Measurements from ENCODE around the gene ERMP1. TPM values are rescaled to one million over a fixed set of nuclear protein-coding genes. Genes with fewer than 3 reads are reported as not detected.
"Not testable (repeated sequence)": the region's sequence is repeated elsewhere in the genome, so short reads cannot be mapped to it uniquely, and the experiment has no call there.

The ERMP1 gene
- total and polyA plus RNA-seq, 2 experiments from 2014 or later = 15.9 to 22.4 TPM

- H3K9me3 ChIP-seq (ENCODE audit: low read depth) = no peaks in the 10 kb centered on the region
- DNase-seq (ENCODE audit: low spot score) = no peak
- H3K4me3 ChIP-seq = no peak overlapping the region
- WGBS (ENCODE audit: low lambda C conversion rate, missing lambda C conversion rate) = 70% methylated on average over 3 of the region's 3 CpGs
- H3K4me2 ChIP-seq = peak overlapping the region; percentile 59
- H3K36me3 ChIP-seq (replicated peaks; ENCODE audit: insufficient read depth, low read depth) = no peaks in the 10 kb centered on the region
- no peaks in the 10 kb centered on the region for H3K9me2 ChIP-seq (replicated peaks; ENCODE audit: insufficient read depth)
- H2AFZ ChIP-seq = no peak overlapping the region
- H3K4me1 ChIP-seq (ENCODE audit: insufficient read depth) = peaks cover 13% of the 10 kb centered on the region
- TF ChIP-seq EZH2 (IDR thresholded peaks at IDR 0.05; ENCODE audit: borderline replicate concordance) (no peak), EZH2phosphoT487 (IDR thresholded peaks at IDR 0.05; ENCODE audit: low read depth, severe bottlenecking, unreplicated experiment) (no peak)
- TF ChIP-seq, protein P1, sequence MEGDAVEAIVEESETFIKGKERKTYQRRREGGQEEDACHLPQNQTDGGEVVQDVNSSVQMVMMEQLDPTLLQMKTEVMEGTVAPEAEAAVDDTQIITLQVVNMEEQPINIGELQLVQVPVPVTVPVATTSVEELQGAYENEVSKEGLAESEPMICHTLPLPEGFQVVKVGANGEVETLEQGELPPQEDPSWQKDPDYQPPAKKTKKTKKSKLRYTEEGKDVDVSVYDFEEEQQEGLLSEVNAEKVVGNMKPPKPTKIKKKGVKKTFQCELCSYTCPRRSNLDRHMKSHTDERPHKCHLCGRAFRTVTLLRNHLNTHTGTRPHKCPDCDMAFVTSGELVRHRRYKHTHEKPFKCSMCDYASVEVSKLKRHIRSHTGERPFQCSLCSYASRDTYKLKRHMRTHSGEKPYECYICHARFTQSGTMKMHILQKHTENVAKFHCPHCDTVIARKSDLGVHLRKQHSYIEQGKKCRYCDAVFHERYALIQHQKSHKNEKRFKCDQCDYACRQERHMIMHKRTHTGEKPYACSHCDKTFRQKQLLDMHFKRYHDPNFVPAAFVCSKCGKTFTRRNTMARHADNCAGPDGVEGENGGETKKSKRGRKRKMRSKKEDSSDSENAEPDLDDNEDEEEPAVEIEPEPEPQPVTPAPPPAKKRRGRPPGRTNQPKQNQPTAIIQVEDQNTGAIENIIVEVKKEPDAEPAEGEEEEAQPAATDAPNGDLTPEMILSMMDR (IDR thresholded peaks at IDR 0.05; ENCODE audit: poor library complexity) = no peak
- no peaks in the 10 kb centered on the region for H3K27me3 ChIP-seq
- H4K20me1 ChIP-seq (ENCODE audit: insufficient read depth, poor library complexity, severe bottlenecking) = no peaks in the 10 kb centered on the region
- peak overlapping the region; percentile 41 for H3K27ac ChIP-seq
- no peaks in the 10 kb centered on the region for H3K79me2 ChIP-seq
Observed at GRCh38 chr9:5801739-5802113, 31.2 kb downstream of the ERMP1 start.

DNA sequence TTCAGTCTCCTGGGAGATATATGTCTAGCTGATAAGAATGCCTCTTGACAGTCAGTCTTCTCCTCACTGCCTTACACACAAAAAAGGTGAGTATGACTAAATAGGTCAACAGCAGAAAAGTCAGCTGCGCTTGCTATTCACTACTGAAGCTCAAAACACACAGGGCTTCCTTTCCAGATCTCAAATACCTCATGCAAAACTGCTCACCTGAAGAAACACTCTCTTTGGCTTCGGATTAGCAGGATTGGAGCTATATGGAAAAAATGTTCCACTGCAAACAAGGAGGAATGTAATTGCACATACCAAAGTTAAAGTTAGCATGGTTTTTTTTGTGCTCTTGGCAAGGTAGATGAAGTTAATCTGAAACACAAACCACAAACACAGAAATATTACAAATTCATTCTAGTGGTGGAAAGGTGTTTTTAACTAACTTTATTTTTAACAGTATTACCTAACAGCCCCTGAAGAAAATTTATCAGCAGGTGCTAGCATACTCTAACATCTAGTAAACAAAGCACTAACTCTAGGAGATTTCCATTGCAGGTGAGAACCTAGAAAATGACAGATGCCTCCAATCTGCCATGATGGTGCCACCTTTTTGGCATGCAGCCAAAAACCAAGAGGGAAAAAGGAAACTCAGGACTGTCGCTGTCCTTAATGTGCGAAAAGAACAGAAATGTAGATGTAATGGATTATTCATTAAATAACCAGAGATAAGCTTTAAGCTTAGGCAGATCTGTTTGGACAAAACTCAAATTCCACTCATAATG is 31.8 kb downstream of the ERMP1 start:
- peak overlapping the region; percentile 59 for H3K4me2 ChIP-seq
- no peaks in the 10 kb centered on the region for H3K27me3 ChIP-seq
- H2AFZ ChIP-seq = no peak overlapping the region
- H3K27ac ChIP-seq = peak overlapping the region; percentile 41
- H3K9me3 ChIP-seq (ENCODE audit: low read depth) = no peaks in the 10 kb centered on the region
- no peaks in the 10 kb centered on the region for H3K9me2 ChIP-seq (replicated peaks; ENCODE audit: insufficient read depth)
- H3K79me2 ChIP-seq = no peaks in the 10 kb centered on the region
- TF ChIP-seq, protein P1 (IDR thresholded peaks at IDR 0.05; ENCODE audit: poor library complexity) = no peak
- TF ChIP-seq EZH2 (IDR thresholded peaks at IDR 0.05; ENCODE audit: borderline replicate concordance) (no peak), EZH2phosphoT487 (IDR thresholded peaks at IDR 0.05; ENCODE audit: low read depth, severe bottlenecking, unreplicated experiment) (no peak)
- H4K20me1 ChIP-seq (ENCODE audit: insufficient read depth, poor library complexity, severe bottlenecking) = no peaks in the 10 kb centered on the region
- DNase-seq (ENCODE audit: low spot score) = peak; percentile 37
- no peaks in the 10 kb centered on the region for H3K36me3 ChIP-seq (replicated peaks; ENCODE audit: insufficient read depth, low read depth)
- WGBS (ENCODE audit: low lambda C conversion rate, missing lambda C conversion rate) = 74% methylated on average over 4 of the region's 4 CpGs
- H3K4me1 ChIP-seq (ENCODE audit: insufficient read depth) = peaks cover 13% of the 10 kb centered on the region
- H3K4me3 ChIP-seq = no peak overlapping the region

- WGBS (ENCODE audit: low lambda C conversion rate, missing lambda C conversion rate) = 87% methylated on average over 7 of the region's 7 CpGs
- not testable (repeated sequence) for DNase-seq (ENCODE audit: low spot score); H2AFZ ChIP-seq; H3K79me2 ChIP-seq; H3K4me2 ChIP-seq; H4K20me1 ChIP-seq (ENCODE audit: insufficient read depth, poor library complexity, severe bottlenecking); H3K27me3 ChIP-seq; H3K9me2 ChIP-seq (replicated peaks; ENCODE audit: insufficient read depth); H3K9me3 ChIP-seq (ENCODE audit: low read depth); H3K36me3 ChIP-seq (replicated peaks; ENCODE audit: insufficient read depth, low read depth); H3K4me3 ChIP-seq
- Histone ChIP-seq H3K27ac (peak overlapping the region; percentile 12), H3K4me1 (ENCODE audit: insufficient read depth) (peaks cover 13% of the 10 kb centered on the region)
Observed at GRCh38 chr9:5800378-5800777, 32.5 kb downstream of the ERMP1 start.

- Histone ChIP-seq H3K79me2 (no peaks in the 10 kb centered on the region), H3K27ac (no peak overlapping the region)
Observed at GRCh38 chr9:5799314-5799713, 33.6 kb downstream of the ERMP1 start.

More at GRCh38 chr9:5799314-5799713, 33.6 kb downstream of the ERMP1 start:
- TF ChIP-seq EZH2phosphoT487 (IDR thresholded peaks at IDR 0.05; ENCODE audit: low read depth, severe bottlenecking, unreplicated experiment) (no peak), EZH2 (IDR thresholded peaks at IDR 0.05; ENCODE audit: borderline replicate concordance) (no peak)
- TF ChIP-seq, protein P1 (IDR thresholded peaks at IDR 0.05; ENCODE audit: poor library complexity) = peak; percentile 87
- Histone ChIP-seq H3K4me1 (ENCODE audit: insufficient read depth) (peaks cover 13% of the 10 kb centered on the region), H4K20me1 (ENCODE audit: insufficient read depth, poor library complexity, severe bottlenecking) (no peaks in the 10 kb centered on the region), H3K36me3 (replicated peaks; ENCODE audit: insufficient read depth, low read depth) (no peaks in the 10 kb centered on the region), H3K9me2 (replicated peaks; ENCODE audit: insufficient read depth) (no peaks in the 10 kb centered on the region), H3K4me3 (no peak overlapping the region), H3K9me3 (ENCODE audit: low read depth) (no peaks in the 10 kb centered on the region), H3K4me2 (peak overlapping the region; percentile 67), H3K27me3 (no peaks in the 10 kb centered on the region), H2AFZ (no peak overlapping the region)
- peak; percentile 67 for DNase-seq (ENCODE audit: low spot score)
- WGBS (ENCODE audit: low lambda C conversion rate, missing lambda C conversion rate) = 34% methylated on average over 5 of the region's 5 CpGs

Data from hepatocyte (in vitro differentiated cells).